ENCODE data around the gene ABCA3.

DNA sequence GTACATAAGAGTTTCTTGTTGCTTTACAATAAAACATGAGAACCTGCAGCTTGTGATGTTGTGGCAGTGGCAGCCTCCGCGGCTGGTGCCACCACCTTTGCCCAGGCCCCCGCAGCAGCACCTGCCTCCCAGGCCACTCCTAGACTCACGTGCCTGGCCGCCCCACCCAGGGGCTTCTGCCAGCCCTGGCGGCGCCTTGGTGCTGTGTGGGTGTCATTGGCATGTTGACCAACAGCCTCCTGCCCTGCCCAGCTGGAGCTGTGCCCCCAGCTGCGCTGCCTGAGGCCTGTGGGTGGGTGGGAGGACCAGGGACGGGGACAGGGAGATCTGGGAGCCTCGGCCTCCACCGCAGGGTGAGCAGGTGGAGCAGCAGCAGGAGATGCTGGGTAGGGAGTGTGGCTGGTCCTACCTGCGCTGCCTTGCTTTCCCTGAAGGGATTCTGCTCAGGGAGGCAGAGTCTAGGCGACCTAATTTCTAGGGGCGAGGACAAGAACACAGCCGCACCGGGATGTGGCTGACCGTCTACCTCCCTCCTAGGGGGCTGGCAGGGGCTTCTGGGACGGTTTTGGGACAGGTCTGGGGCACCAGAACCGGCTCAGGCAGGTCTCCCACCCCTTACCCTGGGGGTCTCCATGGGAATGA is 104.7 kb downstream of the ABCA3 start:
- TF ChIP-seq POLR2A (IDR thresholded peaks at IDR 0.05) (no peak), CTCF (IDR thresholded peaks at IDR 0.05) (no peak)

All from gastroesophageal sphincter (tissue), 3 donors.